ENCODE results near the gene SNAPC4.

SNAPC4 gene

GRCh38 chr9:136445799-136446198 lies 45.8 kb upstream of the SNAPC4 start:
- TF ChIP-seq, protein P1, sequence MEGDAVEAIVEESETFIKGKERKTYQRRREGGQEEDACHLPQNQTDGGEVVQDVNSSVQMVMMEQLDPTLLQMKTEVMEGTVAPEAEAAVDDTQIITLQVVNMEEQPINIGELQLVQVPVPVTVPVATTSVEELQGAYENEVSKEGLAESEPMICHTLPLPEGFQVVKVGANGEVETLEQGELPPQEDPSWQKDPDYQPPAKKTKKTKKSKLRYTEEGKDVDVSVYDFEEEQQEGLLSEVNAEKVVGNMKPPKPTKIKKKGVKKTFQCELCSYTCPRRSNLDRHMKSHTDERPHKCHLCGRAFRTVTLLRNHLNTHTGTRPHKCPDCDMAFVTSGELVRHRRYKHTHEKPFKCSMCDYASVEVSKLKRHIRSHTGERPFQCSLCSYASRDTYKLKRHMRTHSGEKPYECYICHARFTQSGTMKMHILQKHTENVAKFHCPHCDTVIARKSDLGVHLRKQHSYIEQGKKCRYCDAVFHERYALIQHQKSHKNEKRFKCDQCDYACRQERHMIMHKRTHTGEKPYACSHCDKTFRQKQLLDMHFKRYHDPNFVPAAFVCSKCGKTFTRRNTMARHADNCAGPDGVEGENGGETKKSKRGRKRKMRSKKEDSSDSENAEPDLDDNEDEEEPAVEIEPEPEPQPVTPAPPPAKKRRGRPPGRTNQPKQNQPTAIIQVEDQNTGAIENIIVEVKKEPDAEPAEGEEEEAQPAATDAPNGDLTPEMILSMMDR (conservative IDR thresholded peaks at IDR 0.05; ENCODE audit: low read depth, low read length) = no peak
- Histone ChIP-seq H2AFZ (ENCODE audit: low read depth) (no peak overlapping the region), H3K4me1 (ENCODE audit: low read depth, poor library complexity, severe bottlenecking) (no peaks in the 10 kb centered on the region), H3K79me2 (ENCODE audit: insufficient read depth, low read depth) (no peaks in the 10 kb centered on the region), H3K9ac (no peak overlapping the region), H3K36me3 (ENCODE audit: insufficient read depth) (peaks cover 3% of the 10 kb centered on the region; the same call in 1 of the 2 replicates), H4K20me1 (ENCODE audit: insufficient read depth) (no peaks in the 10 kb centered on the region), H3K4me3 (IDR thresholded peaks at IDR 0.05; ENCODE audit: insufficient read depth, low read depth, low read length) (no peak overlapping the region), H3K27ac (no peak overlapping the region), H3K4me2 (no peak overlapping the region), H3K27me3 (ENCODE audit: insufficient read depth, low read depth) (no peaks in the 10 kb centered on the region)

GRCh38 chr9:136444102-136444501 lies 44.1 kb upstream of the SNAPC4 start:
- H3K4me2 ChIP-seq = no peak overlapping the region
- H3K27ac ChIP-seq = no peak overlapping the region
- no peak overlapping the region for H3K9ac ChIP-seq
- no peaks in the 10 kb centered on the region for H3K27me3 ChIP-seq (ENCODE audit: insufficient read depth, low read depth)
- no peak overlapping the region for H3K4me3 ChIP-seq (IDR thresholded peaks at IDR 0.05; ENCODE audit: insufficient read depth, low read depth, low read length)
- H2AFZ ChIP-seq (ENCODE audit: low read depth) = no peak overlapping the region
- H3K36me3 ChIP-seq (ENCODE audit: insufficient read depth) = peaks cover 3% of the 10 kb centered on the region; the same call in 1 of the 2 replicates
- peaks cover 6% of the 10 kb centered on the region for H3K4me1 ChIP-seq (ENCODE audit: low read depth, poor library complexity, severe bottlenecking)
- no peaks in the 10 kb centered on the region for H3K79me2 ChIP-seq (ENCODE audit: insufficient read depth, low read depth)
- TF ChIP-seq, protein P1 (conservative IDR thresholded peaks at IDR 0.05; ENCODE audit: low read depth, low read length) = no peak
- no peaks in the 10 kb centered on the region for H4K20me1 ChIP-seq (ENCODE audit: insufficient read depth)

DNA sequence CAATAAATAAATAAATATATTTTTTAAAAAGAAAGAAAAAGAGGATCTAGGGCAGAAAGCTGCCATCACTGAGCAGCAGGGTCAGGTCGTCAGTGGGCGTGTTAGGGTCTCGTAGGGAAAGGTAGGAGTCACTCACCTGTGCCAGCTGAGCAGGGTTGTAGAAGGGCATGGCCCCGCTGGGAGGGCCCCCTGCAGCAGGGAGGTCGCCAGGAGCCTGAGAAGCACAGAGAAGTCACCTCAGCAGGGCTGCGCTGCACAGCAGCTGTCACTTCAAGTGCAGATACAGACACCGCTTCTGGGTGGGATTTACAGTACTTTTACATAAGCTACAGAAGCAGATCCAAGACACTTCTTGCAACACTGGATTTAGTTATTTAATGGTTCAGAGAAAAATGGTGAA lies 43.7 kb upstream of the SNAPC4 start:
- TF ChIP-seq, protein P1 (conservative IDR thresholded peaks at IDR 0.05; ENCODE audit: low read depth, low read length) = no peak
- Histone ChIP-seq H3K9ac (no peak overlapping the region), H3K4me3 (IDR thresholded peaks at IDR 0.05; ENCODE audit: insufficient read depth, low read depth, low read length) (no peak overlapping the region), H3K4me2 (no peak overlapping the region), H3K79me2 (ENCODE audit: insufficient read depth, low read depth) (peaks cover 1% of the 10 kb centered on the region; the same call in 1 of the 2 replicates), H3K36me3 (ENCODE audit: insufficient read depth) (peaks cover 3% of the 10 kb centered on the region; the same call in 1 of the 2 replicates), H4K20me1 (ENCODE audit: insufficient read depth) (no peaks in the 10 kb centered on the region), H3K27ac (no peak overlapping the region), H3K27me3 (ENCODE audit: insufficient read depth, low read depth) (no peaks in the 10 kb centered on the region), H3K4me1 (ENCODE audit: low read depth, poor library complexity, severe bottlenecking) (peaks cover 6% of the 10 kb centered on the region), H2AFZ (ENCODE audit: low read depth) (no peak overlapping the region)

- Histone ChIP-seq H3K9ac (no peak overlapping the region), H3K36me3 (ENCODE audit: insufficient read depth) (peaks cover 3% of the 10 kb centered on the region; the same call in 1 of the 2 replicates), H3K4me3 (IDR thresholded peaks at IDR 0.05; ENCODE audit: insufficient read depth, low read depth, low read length) (no peak overlapping the region), H2AFZ (ENCODE audit: low read depth) (no peak overlapping the region), H3K4me2 (no peak overlapping the region), H3K4me1 (ENCODE audit: low read depth, poor library complexity, severe bottlenecking) (peaks cover 10% of the 10 kb centered on the region), H3K79me2 (ENCODE audit: insufficient read depth, low read depth) (peaks cover 7% of the 10 kb centered on the region), H3K27me3 (ENCODE audit: insufficient read depth, low read depth) (no peaks in the 10 kb centered on the region), H4K20me1 (ENCODE audit: insufficient read depth) (no peaks in the 10 kb centered on the region), H3K27ac (no peak overlapping the region)
- TF ChIP-seq, protein P1 (conservative IDR thresholded peaks at IDR 0.05; ENCODE audit: low read depth, low read length) = no peak
These were observed 43.1 kb upstream of the SNAPC4 start for GRCh38 chr9:136443087-136443486.

Data from KMS-11 (cell line).